ENCODE results near the gene GABPB2. TPM values are rescaled to one million over a fixed set of nuclear protein-coding genes. Genes with fewer than 3 reads are reported as not detected.

The GABPB2 gene
- total and polyA plus RNA-seq, 2 of the 13 experiments (the other 11 are each of a cell fraction or from before 2014, with no cell fraction given) = 0.09 TPM; not detected in 1

DNA sequence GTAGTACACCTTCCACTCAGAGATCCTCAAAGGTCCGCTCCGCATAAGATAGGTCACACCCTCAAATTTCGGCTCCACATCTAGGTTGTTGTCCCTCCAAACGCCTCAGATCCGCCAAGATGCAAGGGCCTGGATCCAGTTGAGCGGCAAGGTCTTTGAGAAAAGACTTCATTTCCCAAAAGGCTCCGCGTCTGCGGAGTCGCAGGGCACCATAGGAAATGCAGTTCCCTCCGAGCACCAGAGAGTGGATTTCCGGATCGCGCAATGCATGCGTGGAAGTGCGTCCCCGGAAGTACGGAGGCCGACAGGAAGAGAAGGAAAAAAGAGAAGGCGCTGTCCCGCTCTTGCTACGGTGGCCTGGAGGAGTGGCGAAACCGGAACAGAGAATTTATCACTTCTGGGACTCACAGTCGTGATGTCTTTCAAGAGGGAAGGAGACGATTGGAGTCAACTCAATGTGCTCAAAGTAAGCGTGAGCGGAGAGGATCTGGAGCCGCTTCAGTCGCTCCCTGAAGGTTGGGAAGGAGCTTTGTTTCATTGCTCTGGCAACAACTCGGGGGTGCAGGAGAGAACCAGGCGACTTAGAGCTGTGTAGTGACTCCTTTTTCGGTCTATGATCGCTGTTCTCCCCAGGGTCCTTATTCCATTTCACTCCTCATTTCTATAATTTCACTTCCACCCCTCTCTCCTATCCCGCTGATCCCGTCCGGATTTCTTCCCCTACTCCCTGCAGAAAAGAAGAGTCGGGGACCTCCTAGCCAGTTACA lies 95.4 kb downstream of the GABPB2 start, which contains the start of the genes LYSMD1 and SCNM1 (continued):
- TF ChIP-seq ZBTB4 (CRISPR knock-in tag; IDR thresholded peaks at IDR 0.05; ENCODE audit: borderline replicate concordance) (no peak), ZNF615 (CRISPR knock-in tag; IDR thresholded peaks at IDR 0.05; ENCODE audit: borderline replicate concordance) (0 out of 2 replicates have a peak, but pooled peaks have one; percentile 30), CC2D1A (CRISPR knock-in tag; IDR thresholded peaks at IDR 0.05) (no peak), FOXC1 (CRISPR knock-in tag; IDR thresholded peaks at IDR 0.05; ENCODE audit: borderline replicate concordance) (no peak), EED (CRISPR knock-in tag; IDR thresholded peaks at IDR 0.05) (no peak), SMAD1 (CRISPR knock-in tag; IDR thresholded peaks at IDR 0.05; ENCODE audit: borderline replicate concordance, low read depth) (no peak), ZNF234 (CRISPR knock-in tag; conservative IDR thresholded peaks at IDR 0.05) (no peak), KLF6 (CRISPR knock-in tag; IDR thresholded peaks at IDR 0.05) (peak; percentile 33), TBX2 (CRISPR knock-in tag; IDR thresholded peaks at IDR 0.05; ENCODE audit: borderline replicate concordance) (no peak; the same call in none of the 2 replicates)
- TF ChIP-seq, protein P1, sequence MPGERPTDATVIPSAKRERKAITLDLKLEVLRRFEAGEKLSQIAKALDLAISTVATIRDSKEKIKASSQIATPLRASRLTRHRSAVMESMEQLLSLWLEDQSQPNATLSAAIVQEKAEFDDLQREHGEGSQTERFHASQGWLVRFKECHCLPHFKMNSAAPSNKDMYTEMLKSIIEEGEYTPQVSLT (CRISPR knock-in tag; IDR thresholded peaks at IDR 0.05; ENCODE audit: borderline replicate concordance, low read depth) = peak; percentile 94; the same call in 1 of the 2 replicates
- TF ChIP-seq, protein P2, sequence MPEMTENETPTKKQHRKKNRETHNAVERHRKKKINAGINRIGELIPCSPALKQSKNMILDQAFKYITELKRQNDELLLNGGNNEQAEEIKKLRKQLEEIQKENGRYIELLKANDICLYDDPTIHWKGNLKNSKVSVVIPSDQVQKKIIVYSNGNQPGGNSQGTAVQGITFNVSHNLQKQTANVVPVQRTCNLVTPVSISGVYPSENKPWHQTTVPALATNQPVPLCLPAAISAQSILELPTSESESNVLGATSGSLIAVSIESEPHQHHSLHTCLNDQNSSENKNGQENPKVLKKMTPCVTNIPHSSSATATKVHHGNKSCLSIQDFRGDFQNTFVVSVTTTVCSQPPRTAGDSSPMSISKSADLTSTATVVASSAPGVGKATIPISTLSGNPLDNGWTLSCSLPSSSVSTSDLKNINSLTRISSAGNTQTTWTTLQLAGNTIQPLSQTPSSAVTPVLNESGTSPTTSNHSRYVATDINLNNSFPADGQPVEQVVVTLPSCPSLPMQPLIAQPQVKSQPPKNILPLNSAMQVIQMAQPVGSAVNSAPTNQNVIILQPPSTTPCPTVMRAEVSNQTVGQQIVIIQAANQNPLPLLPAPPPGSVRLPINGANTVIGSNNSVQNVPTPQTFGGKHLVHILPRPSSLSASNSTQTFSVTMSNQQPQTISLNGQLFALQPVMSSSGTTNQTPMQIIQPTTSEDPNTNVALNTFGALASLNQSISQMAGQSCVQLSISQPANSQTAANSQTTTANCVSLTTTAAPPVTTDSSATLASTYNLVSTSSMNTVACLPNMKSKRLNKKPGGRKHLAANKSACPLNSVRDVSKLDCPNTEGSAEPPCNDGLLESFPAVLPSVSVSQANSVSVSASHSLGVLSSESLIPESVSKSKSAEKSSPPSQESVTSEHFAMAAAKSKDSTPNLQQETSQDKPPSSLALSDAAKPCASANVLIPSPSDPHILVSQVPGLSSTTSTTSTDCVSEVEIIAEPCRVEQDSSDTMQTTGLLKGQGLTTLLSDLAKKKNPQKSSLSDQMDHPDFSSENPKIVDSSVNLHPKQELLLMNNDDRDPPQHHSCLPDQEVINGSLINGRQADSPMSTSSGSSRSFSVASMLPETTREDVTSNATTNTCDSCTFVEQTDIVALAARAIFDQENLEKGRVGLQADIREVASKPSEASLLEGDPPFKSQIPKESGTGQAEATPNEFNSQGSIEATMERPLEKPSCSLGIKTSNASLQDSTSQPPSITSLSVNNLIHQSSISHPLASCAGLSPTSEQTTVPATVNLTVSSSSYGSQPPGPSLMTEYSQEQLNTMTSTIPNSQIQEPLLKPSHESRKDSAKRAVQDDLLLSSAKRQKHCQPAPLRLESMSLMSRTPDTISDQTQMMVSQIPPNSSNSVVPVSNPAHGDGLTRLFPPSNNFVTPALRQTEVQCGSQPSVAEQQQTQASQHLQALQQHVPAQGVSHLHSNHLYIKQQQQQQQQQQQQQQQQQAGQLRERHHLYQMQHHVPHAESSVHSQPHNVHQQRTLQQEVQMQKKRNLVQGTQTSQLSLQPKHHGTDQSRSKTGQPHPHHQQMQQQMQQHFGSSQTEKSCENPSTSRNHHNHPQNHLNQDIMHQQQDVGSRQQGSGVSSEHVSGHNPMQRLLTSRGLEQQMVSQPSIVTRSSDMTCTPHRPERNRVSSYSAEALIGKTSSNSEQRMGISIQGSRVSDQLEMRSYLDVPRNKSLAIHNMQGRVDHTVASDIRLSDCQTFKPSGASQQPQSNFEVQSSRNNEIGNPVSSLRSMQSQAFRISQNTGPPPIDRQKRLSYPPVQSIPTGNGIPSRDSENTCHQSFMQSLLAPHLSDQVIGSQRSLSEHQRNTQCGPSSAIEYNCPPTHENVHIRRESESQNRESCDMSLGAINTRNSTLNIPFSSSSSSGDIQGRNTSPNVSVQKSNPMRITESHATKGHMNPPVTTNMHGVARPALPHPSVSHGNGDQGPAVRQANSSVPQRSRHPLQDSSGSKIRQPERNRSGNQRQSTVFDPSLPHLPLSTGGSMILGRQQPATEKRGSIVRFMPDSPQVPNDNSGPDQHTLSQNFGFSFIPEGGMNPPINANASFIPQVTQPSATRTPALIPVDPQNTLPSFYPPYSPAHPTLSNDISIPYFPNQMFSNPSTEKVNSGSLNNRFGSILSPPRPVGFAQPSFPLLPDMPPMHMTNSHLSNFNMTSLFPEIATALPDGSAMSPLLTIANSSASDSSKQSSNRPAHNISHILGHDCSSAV (CRISPR knock-in tag; IDR thresholded peaks at IDR 0.05; ENCODE audit: borderline replicate concordance) = no peak
- TF ChIP-seq, protein P3, sequence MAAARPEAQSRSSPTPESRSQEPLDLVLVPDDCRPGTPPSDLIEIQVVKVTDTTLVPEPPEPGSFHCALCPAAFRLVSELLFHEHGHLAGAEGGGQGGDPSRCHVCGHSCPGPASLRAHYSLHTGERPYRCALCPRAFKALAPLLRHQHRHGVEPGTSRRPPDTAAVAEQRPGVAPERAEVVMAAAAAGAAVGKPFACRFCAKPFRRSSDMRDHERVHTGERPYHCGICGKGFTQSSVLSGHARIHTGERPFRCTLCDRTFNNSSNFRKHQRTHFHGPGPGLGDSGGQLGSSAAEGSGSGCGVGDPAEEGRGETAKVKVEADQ (CRISPR knock-in tag; IDR thresholded peaks at IDR 0.05; ENCODE audit: borderline replicate concordance) = peak; percentile 66; the same call in 1 of the 2 replicates
- TF ChIP-seq, protein P4, sequence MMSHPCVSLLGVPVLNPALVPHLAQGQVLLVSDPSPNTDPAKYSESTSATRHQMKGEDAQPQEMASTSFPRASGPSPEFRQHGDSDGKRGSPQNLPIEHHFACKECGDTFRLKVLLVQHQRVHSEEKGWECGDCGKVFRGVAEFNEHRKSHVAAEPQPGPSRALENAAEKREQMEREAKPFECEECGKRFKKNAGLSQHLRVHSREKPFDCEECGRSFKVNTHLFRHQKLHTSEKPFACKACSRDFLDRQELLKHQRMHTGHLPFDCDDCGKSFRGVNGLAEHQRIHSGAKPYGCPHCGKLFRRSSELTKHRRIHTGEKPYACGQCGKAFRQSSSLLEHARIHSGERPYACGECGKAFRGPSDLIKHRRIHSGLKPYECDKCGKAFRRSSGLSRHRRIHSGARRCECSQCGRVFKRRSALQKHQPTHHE (CRISPR knock-in tag; IDR thresholded peaks at IDR 0.05; ENCODE audit: borderline replicate concordance) = peak; percentile 68; the same call in 1 of the 2 replicates
